GM21390 (cell line): ENCODE results near the gene GABRP.
A peak's percentile ranks its signal among the peaks of the same experiment; 100 is the strongest.
"Not testable (repeated sequence)": the region's sequence is repeated elsewhere in the genome, so short reads cannot be mapped to it uniquely, and the experiment has no call there.

ENCODE experiments used
- ATAC-seq: cut with Tn5 transposase; IDR thresholded peaks from one replicate; pipeline ENCODE4 v1.9.1; 2021; ENCODE audit not compliant: unreplicated experiment

GABRP gene

DNA sequence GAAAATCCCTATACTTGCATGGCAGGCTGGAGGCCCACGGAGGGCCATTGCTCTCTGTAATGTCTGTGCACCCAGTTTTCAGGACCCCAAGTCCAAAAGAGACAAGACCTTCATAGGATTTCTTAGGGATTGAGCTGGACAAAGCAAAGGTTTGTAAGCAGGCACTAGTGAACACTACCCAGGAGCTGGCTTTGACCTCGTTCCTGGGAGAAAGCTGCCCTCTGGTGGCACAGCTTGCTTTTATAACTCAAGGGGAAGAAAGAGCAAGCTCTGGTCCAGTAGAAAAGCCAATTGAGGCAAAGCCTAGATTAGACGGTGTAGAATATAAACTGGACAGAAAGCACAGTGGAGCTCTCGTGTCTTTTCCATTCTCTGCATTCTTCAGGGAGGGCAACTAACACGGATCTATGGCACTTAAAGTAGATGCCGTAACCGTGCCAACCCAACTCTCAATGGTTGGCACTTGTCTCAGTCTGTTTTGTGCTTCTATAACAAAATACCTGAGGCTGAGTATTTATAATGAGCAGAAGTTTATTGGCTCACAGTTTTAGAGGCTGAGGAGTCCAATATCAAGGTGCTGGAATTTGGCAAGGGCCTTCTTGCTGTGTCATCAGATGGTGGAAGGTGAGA, 7.9 kb downstream of the GABRP start:
- ATAC-seq, result no peak

DNA sequence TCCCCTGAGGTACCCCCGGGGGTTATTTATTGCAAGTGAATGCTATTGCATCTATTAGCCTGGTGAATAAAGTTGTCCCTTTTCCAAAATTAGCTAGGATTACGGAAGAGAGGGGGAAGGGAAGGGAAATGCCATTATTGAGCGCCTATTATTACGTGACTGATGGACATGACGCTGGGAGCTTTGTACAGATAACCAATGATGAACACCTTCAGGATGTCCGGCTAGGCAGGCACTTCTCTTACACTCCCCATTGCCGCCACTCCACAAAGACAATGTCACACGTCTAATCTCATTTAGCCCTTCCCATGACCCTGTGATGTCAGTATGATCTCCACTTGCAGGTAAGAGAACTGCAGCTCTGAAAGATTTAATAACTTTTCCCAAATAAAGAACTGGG, 9.4 kb downstream of the GABRP start:
- no peak for ATAC-seq

DNA sequence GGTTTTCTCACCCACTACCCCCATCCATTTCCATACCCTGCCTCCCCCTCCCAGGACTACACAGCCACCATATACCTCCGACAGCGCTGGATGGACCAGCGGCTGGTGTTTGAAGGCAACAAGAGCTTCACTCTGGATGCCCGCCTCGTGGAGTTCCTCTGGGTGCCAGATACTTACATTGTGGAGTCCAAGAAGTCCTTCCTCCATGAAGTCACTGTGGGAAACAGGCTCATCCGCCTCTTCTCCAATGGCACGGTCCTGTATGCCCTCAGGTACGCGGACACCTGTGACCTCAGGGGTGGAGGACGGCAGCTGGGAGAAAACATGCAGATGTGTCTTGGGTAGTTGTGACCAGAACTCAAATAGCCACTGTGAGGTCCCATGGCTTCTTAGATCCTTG, 11.6 kb downstream of the GABRP start:
- no peak for ATAC-seq

DNA sequence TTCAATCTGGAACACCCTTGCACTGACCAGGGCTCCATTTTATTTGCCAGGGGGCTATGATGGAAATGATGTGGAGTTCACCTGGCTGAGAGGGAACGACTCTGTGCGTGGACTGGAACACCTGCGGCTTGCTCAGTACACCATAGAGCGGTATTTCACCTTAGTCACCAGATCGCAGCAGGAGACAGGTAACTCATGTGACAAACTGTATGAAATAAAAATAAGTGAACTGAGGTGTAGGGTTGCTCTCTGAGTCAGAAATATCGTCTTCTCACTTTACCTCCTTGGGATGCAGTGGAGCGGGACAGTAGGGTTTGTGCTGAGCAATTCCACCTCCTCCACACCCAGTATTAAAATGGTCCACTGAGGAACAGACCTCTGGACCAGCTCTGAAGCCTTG, 22.1 kb downstream of the GABRP start:
- ATAC-seq, result no peak

DNA sequence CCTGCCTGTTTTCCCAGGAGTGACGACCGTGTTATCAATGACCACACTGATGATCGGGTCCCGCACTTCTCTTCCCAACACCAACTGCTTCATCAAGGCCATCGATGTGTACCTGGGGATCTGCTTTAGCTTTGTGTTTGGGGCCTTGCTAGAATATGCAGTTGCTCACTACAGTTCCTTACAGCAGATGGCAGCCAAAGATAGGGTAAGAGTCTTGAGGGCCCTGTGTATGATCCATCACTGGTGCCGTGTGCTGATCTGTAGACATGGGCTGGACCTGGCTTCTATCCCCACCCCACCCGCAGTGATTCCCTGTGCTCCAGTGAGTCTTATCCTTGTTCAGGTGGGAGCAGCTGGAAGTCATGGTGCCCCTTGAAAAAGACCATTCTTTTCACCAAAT, 26.0 kb downstream of the GABRP start:
- no peak for ATAC-seq

DNA sequence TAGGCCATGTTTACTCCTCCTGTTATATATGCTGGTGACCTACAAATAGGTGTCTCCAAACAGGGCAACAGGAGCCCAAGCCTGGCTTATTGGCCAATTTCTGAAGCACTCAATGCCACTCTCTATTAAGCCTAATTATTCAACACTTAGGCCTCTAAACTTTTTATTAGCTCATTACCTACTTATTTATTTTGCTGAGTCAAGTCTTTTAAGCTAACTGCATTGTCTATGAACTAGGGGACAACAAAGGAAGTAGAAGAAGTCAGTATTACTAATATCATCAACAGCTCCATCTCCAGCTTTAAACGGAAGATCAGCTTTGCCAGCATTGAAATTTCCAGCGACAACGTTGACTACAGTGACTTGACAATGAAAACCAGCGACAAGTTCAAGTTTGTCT, 28.2 kb downstream of the GABRP start:
- ATAC-seq, result no peak

DNA sequence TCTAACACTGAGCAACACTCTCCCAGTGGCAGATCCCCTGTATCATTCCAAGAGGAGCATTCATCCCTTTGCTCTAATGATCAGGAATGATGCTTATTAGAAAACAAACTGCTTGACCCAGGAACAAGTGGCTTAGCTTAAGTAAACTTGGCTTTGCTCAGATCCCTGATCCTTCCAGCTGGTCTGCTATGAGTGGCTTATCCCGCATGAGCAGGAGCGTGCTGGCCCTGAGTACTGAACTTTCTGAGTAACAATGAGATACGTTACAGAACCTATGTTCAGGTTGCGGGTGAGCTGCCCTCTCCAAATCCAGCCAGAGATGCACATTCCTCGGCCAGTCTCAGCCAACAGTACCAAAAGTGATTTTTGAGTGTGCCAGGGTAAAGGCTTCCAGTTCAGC, 29.7 kb downstream of the GABRP start:
- ATAC-seq, result no peak

DNA sequence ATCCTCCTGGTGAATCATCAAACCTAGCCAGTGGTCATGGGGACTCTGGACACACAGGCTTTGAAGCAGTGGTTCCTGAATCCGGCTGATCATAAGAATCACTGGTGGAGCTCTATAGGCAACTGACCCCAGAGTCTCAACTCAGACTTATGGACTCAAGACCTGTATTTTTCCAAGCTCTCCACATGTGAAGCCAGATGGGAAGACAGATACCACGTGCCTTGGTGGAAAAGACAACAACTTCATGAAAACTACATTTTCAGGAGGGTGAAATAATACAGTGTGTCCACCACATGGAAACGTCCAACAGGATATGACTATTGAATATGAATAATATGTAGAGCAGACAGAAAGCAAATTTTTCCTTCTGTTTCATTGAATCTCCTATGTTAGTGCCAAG, 33.7 kb downstream of the GABRP start:
- ATAC-seq, result no peak

DNA sequence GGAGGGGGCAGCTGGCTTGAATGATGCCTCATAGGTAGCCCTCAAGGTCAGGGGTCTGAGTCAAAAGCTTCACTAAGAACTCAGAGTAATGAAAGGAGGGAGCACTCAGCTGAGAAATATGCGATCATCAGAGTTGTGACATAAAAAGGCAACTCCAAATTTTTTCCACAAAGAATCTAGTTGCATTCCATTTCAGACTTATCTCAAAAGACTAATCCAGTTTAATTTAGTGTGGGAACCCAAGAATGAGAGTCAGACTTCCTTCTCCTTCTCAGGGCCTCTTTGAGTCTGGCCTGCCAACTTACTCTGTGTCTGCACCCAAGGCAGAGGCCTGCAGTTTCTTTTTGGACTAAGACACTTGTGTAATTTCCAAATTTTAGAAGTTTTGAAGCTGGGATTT, 34.7 kb downstream of the GABRP start:
- no peak for ATAC-seq

DNA sequence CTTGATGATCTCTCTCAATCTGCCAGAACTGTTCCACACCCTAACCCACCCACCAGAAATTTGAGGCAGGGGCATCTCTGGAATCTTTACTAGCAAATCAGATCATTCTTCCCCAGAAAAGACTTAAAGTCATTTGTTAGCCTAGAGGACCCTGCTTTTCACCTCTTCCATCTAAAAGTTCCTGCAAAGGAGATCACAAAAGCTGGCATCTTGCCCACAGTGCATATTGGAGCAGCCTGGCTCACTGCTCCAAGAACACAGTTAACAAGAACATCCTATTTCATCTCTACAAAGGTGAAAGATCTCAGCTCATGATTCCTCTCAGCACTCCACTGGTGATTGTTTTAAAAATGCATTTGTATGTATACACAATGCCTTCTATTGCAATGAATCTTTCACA, 36.3 kb downstream of the GABRP start:
- ATAC-seq, result no peak

DNA sequence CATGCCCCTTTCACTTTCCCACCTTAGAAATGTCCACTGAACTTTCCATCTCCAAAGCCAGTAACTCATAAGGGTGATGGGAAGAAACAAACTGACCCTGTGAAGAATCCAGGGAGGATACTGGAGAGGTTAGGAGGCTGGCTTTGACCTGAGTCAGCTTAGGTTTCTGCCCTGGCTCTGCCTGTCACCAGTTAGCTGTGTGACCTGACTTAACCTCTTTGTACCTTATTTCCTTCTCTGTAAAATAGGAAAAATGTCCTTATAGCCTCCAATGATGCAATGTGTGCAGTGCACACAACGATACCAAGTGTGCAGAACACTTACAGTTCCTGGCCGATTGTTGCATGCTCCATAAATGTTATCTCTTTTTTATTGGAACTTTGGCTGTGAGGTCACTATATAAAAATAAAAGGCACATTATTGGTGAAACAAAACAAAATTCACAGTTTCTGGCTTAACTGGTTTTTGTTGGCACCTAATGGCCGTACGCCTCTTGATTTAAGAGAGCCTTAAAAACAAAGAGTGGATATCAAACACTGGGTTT, 37.8 kb downstream of the GABRP start:
- ATAC-seq, result no peak

DNA sequence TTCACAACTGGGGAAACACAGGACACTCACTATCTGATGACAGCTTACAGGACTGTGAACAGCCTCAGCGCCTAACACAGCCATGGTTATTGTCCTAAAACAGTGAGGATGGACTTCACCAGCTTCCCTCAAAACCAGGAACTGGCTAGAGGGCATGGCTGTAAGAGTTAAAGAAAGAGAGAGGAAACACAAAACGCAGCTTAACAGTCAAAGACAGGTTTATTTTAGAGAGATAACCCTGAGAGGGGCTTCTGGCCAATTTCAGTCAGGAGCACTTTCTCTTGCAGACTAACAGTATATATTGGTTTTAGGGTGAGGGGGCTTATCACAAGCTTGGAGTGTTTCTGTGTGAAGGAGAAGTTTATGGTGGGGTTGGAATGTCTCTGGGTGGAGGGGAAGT, 42.6 kb downstream of the GABRP start:
- no peak for ATAC-seq

DNA sequence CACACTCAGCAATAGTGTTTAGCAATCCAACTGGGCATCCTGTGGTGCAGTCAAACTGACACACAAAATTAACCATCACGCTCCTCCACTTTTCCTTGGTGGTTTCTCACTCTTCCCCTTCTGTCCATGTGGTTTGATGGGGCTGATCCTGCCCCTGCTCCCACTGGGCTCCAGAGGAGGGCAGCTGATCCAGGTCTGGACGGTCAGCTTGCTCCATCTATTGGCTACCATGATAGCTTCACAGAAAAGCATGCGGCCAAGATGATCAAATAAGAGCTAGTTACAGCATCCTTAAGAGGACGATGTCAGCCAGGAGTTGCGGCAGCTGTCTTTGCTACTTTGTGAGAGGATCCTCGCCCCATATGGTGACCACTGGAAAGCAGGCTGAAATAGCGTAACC, 48.7 kb downstream of the GABRP start:
- ATAC-seq, result no peak

DNA sequence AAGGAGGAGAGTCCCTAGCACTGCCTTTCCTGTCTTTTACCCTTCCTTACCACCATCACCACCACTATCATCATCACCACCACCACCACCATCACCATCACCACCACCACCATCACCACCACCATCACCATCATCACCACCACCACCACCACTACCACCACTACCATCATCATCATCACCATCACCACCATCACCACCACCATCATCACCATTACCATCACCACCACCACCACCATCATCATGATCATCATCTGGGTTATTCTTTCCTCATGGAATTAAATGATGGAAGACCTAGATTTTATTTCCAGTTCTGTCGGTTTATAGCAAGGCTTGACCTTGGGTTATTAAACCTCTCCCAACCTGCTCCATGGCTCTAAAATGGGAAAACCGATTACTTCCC, 50.5 kb downstream of the GABRP start:
- not testable (repeated sequence) for ATAC-seq

DNA sequence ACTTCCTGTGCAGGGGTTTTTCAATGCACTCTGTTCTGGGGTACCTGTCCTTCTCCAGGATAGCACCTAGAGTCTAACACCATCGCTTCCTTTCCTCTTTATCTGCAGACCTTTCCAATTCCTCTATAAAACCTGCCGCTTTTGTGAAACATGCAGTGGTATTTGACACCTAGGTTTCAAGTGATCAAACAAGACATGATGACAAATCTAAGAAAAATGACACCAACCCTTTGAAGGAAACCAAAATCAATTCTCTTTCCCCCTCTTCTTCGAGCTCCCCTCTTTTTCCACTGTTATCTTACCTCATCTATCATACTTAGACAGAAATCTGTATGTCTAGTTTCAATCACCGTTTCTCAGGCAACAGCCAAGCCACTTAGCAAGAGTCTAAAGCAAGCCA, 52.7 kb downstream of the GABRP start:
- no peak for ATAC-seq

DNA sequence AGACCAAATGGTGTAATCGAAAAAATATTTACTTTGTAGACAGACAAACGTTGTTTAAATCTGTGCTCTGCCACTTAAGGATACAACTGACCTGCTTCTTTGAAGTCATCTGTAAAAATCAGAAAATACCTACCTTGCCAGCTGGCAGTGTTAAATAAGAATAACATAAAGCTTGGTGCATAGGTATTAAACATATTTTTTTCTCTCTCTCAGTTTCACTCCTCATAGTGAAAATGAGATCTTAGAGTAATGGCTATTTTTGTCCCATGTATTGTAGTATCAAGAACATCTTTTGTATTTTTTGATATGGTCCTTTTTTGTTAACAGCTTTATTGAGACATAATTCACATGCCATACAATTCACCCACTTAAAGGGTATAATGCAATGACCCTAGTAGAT, 60.3 kb downstream of the GABRP start:
- peak; percentile 55 for ATAC-seq

DNA sequence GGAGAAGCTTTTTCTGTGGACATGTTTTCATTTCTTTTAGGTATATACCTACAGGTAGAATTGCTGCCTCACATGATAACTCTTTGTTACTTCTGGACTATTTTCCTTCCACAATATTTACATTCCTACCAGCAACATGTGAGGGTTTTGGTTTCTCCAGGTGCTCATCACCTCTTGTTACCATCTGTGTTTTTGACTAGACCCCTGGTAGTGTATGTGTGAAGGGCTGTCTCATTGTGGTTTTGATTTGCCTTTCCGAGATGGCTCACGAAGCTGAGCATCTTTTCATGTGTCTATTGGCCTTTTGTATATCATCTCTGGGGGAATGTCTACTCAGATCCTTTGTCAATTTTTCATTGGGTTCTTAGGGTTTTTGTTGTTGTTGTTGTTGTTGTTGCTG, 61.1 kb downstream of the GABRP start:
- ATAC-seq, result no peak

DNA sequence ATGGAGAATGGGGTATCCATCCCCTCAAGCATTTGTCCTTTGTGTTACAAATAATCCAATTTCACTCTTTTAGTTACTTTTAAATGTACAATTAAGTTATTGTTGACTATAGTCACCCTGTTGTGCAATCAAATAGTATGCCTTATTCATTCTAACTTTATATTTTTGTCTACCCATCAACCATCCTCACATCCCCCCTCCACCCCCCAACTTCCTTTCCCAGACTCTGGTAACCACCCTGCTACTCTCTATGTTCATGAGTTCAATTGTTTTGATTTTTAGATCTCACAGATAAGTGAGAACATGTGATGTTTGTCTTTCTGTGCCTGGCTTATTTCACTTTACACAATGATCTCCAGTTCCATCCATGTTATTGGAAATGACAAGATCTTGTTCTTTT, 62.9 kb downstream of the GABRP start:
- ATAC-seq, result no peak

DNA sequence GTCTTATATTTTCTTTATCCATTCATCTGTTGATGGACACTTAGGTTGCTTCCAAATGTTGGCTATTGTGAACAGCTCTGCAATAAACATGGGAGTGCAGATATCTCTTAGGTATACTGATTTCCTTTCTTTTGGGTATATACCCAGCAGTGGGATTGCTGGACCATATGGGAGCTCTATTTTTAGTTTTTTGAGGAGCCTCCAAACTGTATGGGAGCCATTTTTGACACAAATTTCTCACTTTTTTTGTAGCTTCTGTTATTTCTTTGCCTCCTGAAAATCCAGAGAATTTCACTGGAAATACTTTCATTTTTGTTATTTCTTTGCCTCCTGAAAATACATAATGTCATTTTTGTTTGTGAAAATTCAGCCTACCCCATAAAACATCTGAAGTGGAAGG, 63.3 kb downstream of the GABRP start:
- no peak for ATAC-seq

DNA sequence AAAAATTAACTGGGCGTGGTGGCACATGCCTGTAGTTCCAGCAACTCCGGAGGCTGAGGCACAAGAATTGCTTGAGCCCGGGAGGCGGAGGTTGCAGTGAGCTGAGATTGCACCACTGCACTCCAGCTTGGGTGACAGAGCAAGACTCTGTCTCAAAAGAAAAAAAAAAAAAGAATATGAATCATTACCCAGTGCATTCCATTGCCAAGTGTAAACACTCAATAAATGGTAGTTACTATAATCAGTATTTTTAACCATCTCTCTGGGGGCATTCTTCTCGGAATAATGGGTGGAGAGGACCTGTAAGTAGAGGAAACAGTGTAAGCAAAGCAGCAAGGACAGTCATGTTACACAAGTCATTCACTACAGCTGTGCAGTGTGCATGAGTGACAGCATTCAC, 64.5 kb downstream of the GABRP start:
- no peak for ATAC-seq

DNA sequence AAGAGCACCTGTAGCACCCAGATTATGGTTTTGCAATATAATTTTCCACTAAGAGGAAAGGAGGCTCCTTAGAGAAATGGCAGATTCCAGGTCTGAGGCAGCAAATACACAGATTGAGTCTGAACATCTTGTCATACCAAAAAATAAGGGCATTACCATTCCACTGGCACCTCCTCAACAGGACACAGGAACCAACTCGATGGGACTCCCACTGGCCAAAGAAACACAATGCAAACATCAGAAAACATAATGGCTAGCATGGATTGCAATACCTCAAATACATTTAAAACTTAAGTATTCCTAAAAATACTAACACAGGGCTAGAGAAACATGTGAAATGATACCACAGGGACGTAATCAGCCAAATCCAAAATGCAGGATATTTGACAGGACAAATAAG, 65.8 kb downstream of the GABRP start:
- ATAC-seq, result no peak

DNA sequence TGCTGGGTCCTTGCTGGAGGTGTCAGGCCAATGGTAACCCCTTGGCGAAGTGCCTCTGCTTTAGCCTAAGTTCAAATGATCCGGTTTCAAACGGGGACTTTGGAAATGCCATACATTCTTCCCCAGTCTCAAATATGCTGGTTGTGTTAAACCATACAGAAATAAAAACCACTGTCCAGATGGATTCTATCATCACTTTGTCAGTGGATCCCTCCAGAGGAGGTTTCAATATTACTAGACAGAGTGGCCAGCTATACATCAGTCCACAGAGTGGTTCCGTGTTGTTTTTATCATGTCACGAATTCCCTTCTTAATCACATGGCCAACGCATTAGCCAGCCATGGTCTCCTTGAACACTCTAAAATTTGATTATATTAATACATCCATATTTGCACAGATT, 71.0 kb downstream of the GABRP start:
- no peak for ATAC-seq

DNA sequence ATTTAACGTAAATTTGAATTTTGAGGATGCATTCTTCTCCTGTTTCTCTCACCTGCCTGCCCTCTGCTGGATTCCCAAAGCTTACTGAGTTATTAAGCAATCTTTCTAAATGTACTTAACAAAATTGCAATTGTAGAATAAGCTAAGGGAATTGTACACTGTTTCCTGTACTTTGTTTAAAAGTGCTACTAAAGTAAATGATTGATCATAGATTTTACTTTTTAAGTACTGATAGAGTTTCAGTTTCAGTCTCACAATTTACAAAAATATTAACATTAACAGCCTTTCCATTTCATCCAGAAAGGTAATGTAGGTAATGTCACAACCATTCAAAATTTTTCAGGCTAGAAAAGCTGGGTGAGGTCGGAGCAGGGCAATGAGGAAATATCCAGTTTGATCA, 73.5 kb downstream of the GABRP start:
- no peak for ATAC-seq

DNA sequence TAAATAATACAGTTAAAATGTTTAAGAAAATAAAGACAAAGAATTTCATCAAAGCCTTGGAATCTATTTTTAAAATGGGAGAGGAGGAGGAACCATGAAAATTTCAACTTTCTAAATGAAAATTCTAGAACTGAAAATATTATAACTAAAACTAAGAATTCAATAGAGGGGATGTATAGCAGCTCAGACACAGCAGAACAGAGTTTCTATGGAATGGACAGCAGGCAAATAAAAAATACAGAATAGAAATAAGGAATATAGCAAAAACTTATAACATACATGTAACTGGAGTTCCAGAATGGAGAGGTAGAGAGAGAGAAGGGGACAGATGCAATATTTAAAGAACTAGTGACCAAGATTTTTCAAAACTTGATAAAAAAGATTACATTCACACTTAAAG, 76.9 kb downstream of the GABRP start:
- ATAC-seq, result no peak
